ENCODE data around the gene SLC41A2. TPM values are rescaled to one million over a fixed set of nuclear protein-coding genes. Genes with fewer than 3 reads are reported as not detected.

SLC41A2 gene
- total and polyA plus RNA-seq, 2 of the 4 experiments (the other 2 are of a cell fraction) = 1.5 to 6.8 TPM

DNA sequence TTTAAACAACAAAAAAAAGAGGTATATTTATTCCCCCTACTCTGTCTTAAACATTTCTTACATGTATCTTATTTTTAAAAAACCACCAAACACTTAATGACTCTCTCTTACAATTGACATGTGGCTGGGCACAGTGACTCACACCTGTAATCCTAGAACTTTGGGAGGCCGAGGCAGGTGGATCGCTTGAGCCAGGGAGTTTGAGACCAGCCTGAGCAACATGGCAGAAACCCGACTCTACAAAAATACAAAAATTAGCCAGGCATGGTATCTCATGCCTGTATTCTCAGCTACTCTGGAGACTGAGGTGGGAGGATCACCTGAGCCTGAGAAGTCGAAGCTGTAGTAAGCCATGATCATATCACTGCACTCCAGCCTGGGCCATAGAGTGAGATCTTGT, 16.0 kb downstream of the SLC41A2 start:
- Histone ChIP-seq H3K9ac (ENCODE audit: low read depth, low read length) (no peak overlapping the region), H3K4ac (ENCODE audit: low read depth, low read length) (no peak overlapping the region), H2AFZ (replicated peaks; ENCODE audit: low read length, poor library complexity) (no peak overlapping the region), H4K8ac (ENCODE audit: low read depth in 2 of 2, low read length in 2 of 2) (no peak overlapping the region), H3K27me3 (ENCODE audit: control insufficient read depth, insufficient read depth, low read length) (peaks cover 4% of the 10 kb centered on the region; the same call in 1 of the 2 replicates), H3K36me3 (ENCODE audit: control insufficient read depth, insufficient read depth, low read length) (no peaks in the 10 kb centered on the region), H3K56ac (ENCODE audit: extremely low read depth, insufficient read depth, low read length) (no peak overlapping the region), H2AK9ac (replicated peaks; ENCODE audit: low read depth, low read length, poor library complexity) (no peak overlapping the region), H3K23ac (ENCODE audit: low read depth, low read length) (no peak overlapping the region), H2BK15ac (ENCODE audit: low read depth, low read length) (no peak overlapping the region), H3K4me1 (ENCODE audit: control insufficient read depth, insufficient read depth, low read length) (peaks cover 3% of the 10 kb centered on the region), H3K14ac (replicated peaks; ENCODE audit: low read depth, low read length) (no peak overlapping the region), H2BK120ac (ENCODE audit: low read depth, low read length) (no peak overlapping the region), H4K20me1 (ENCODE audit: insufficient read depth, low read length) (no peaks in the 10 kb centered on the region), H2AK5ac (ENCODE audit: low read depth, low read length) (no peak overlapping the region), H3K4me2 (ENCODE audit: low read depth, low read length) (no peak overlapping the region), H3K27ac (ENCODE audit: insufficient read depth, low read length) (no peak overlapping the region), H3K79me1 (ENCODE audit: low read depth in 1 of 2, low read length in 2 of 2) (no peaks in the 10 kb centered on the region; a peak in 1 of 4 replicates), H3K9me1 (ENCODE audit: insufficient read depth, low read length) (0 out of 2 replicates have a peak, but pooled peaks cover 4% of the 10 kb centered on the region), H4K91ac (ENCODE audit: insufficient read depth, low read depth, low read length) (no peak overlapping the region), H3K4me3 (ENCODE audit: insufficient read depth, low read depth, low read length) (no peak overlapping the region), H4K5ac (ENCODE audit: low read depth, low read length) (no peak overlapping the region), H3K18ac (ENCODE audit: low read depth, low read length) (no peak overlapping the region), H3K9me3 (ENCODE audit: control insufficient read depth, insufficient read depth, low read length) (peaks cover 11% of the 10 kb centered on the region), H2BK20ac (ENCODE audit: low read depth, low read length) (no peak overlapping the region), H2BK5ac (ENCODE audit: low read depth, low read length, poor library complexity, severe bottlenecking) (no peak overlapping the region)
- ChIA-PET CTCF (interaction anchor here (0.7 kb wide), 1 partner anchor 16 kb away, joined by 4 read pairs; the partner anchor contains the start of gene SLC41A2), POLR2A (ENCODE audit: unreplicated experiment) (no interaction called here)
- TF ChIP-seq, protein P1, sequence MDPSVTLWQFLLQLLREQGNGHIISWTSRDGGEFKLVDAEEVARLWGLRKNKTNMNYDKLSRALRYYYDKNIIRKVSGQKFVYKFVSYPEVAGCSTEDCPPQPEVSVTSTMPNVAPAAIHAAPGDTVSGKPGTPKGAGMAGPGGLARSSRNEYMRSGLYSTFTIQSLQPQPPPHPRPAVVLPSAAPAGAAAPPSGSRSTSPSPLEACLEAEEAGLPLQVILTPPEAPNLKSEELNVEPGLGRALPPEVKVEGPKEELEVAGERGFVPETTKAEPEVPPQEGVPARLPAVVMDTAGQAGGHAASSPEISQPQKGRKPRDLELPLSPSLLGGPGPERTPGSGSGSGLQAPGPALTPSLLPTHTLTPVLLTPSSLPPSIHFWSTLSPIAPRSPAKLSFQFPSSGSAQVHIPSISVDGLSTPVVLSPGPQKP (IDR thresholded peaks at IDR 0.05; ENCODE audit: borderline replicate concordance, low read depth, low read length) = no peak
- TF ChIP-seq RFX5 (IDR thresholded peaks at IDR 0.05; ENCODE audit: low read depth, low read length) (no peak), MAFK (IDR thresholded peaks at IDR 0.05; ENCODE audit: low read depth, low read length) (no peak), MAZ (IDR thresholded peaks at IDR 0.05; ENCODE audit: borderline replicate concordance, low read depth, low read length) (no peak), SMC3 (IDR thresholded peaks at IDR 0.05; ENCODE audit: low read depth, low read length) (no peak), NFE2L2 (IDR thresholded peaks at IDR 0.05; ENCODE audit: low read depth, low read length) (no peak), RAD21 (IDR thresholded peaks at IDR 0.05; ENCODE audit: low read length) (no peak), BHLHE40 (IDR thresholded peaks at IDR 0.05; ENCODE audit: low read depth, low read length) (no peak), RCOR1 (IDR thresholded peaks at IDR 0.05; ENCODE audit: insufficient replicate concordance, low read length) (no peak), CEBPB (IDR thresholded peaks at IDR 0.05; ENCODE audit: low read depth, low read length) (no peak), CHD1 (IDR thresholded peaks at IDR 0.05; ENCODE audit: low read depth, low read length) (no peak), POLR2A (IDR thresholded peaks at IDR 0.05; ENCODE audit: low read depth, low read length) (no peak)
- TF ChIP-seq, protein P2, sequence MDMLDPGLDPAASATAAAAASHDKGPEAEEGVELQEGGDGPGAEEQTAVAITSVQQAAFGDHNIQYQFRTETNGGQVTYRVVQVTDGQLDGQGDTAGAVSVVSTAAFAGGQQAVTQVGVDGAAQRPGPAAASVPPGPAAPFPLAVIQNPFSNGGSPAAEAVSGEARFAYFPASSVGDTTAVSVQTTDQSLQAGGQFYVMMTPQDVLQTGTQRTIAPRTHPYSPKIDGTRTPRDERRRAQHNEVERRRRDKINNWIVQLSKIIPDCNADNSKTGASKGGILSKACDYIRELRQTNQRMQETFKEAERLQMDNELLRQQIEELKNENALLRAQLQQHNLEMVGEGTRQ (IDR thresholded peaks at IDR 0.05; ENCODE audit: low read depth, low read length) = no peak
- TF ChIP-seq, protein P3, sequence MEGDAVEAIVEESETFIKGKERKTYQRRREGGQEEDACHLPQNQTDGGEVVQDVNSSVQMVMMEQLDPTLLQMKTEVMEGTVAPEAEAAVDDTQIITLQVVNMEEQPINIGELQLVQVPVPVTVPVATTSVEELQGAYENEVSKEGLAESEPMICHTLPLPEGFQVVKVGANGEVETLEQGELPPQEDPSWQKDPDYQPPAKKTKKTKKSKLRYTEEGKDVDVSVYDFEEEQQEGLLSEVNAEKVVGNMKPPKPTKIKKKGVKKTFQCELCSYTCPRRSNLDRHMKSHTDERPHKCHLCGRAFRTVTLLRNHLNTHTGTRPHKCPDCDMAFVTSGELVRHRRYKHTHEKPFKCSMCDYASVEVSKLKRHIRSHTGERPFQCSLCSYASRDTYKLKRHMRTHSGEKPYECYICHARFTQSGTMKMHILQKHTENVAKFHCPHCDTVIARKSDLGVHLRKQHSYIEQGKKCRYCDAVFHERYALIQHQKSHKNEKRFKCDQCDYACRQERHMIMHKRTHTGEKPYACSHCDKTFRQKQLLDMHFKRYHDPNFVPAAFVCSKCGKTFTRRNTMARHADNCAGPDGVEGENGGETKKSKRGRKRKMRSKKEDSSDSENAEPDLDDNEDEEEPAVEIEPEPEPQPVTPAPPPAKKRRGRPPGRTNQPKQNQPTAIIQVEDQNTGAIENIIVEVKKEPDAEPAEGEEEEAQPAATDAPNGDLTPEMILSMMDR (conservative IDR thresholded peaks at IDR 0.05; ENCODE audit: low read depth, low read length) = no peak
- in situ Hi-C loops (cut with MboI; ENCODE audit: low sequenced_read_pairs) = no loop called here
- 100% methylated on average over 1 of the region's 4 CpGs; no CpG with 5 or more reads in 1 of the 2 experiments for WGBS, 2 experiments (ENCODE audit: extremely low coverage in 2 of 2, insufficient read length in 1 of 2)
- no TSS peak for BruUV-seq (replicated peaks)
- ATAC-seq (ENCODE audit: low read depth) (no peak), DNase-seq (no peak)
- dilution Hi-C loops (cut with HindIII; ENCODE audit: low sequenced_read_pairs, unreplicated experiment) = no loop called here
- intact Hi-C loops (cut with micrococcal nuclease) = no loop called here
